T-helper 1 cell treated with Interleukin-12 subunit alpha and Interleukin-12 subunit beta and Interleukin-4 antibody, amounts not matched to agents 30 μg/mL and 1 μg/mL, for 36 hours (primary cell): ENCODE measurements around the gene JARID2.

ENCODE experiments used
- H3K27ac Mint-ChIP-seq: one replicate; pipeline ENCODE4 v1.8.0; 2021; ENCODE audit warnings: mild to moderate bottlenecking, mixed read lengths
- H3K27me3 Mint-ChIP-seq: one replicate; pipeline ENCODE4 v1.8.0; 2021; ENCODE audit warnings: low read depth, mixed read lengths
- H3K36me3 Mint-ChIP-seq: one replicate; pipeline ENCODE4 v1.8.0; 2021; ENCODE audit warnings: low read depth, mixed read lengths
- H3K4me1 Mint-ChIP-seq: one replicate; pipeline ENCODE4 v1.8.0; 2021; ENCODE audit warnings: low read depth, mixed read lengths
- H3K4me3 Mint-ChIP-seq: one replicate; pipeline ENCODE4 v1.8.0; 2021; ENCODE audit warnings: mild to moderate bottlenecking, moderate library complexity, mixed read lengths
- H3K9me3 Mint-ChIP-seq: one replicate; pipeline ENCODE4 v1.8.0; 2021; ENCODE audit warnings: mixed read lengths

Gene JARID2

GRCh38 chr6:15546591-15546990 is 300.7 kb downstream of the JARID2 start:
- H3K27me3 Mint-ChIP-seq: no peaks in the 10 kb centered on the region
- H3K9me3 Mint-ChIP-seq: no peaks in the 10 kb centered on the region
- no peaks in the 10 kb centered on the region for H3K36me3 Mint-ChIP-seq
- H3K27ac Mint-ChIP-seq: no peak overlapping the region
- H3K4me3 Mint-ChIP-seq: no peak overlapping the region
- H3K4me1 Mint-ChIP-seq: peaks cover 2% of the 10 kb centered on the region

- Mint-ChIP-seq H3K4me3 (no peak overlapping the region), H3K36me3 (no peaks in the 10 kb centered on the region), H3K27me3 (no peaks in the 10 kb centered on the region), H3K4me1 (peaks cover 6% of the 10 kb centered on the region), H3K27ac (no peak overlapping the region), H3K9me3 (no peaks in the 10 kb centered on the region)
Observed at GRCh38 chr6:15547400-15547799, 301.5 kb downstream of the JARID2 start.

- no peak overlapping the region for H3K27ac Mint-ChIP-seq
- H3K4me3 Mint-ChIP-seq: no peak overlapping the region
- no peaks in the 10 kb centered on the region for H3K36me3 Mint-ChIP-seq
- H3K9me3 Mint-ChIP-seq: no peaks in the 10 kb centered on the region
- no peaks in the 10 kb centered on the region for H3K27me3 Mint-ChIP-seq
- peaks cover 6% of the 10 kb centered on the region for H3K4me1 Mint-ChIP-seq
Observed at GRCh38 chr6:15549371-15549770, 303.5 kb downstream of the JARID2 start.

- Mint-ChIP-seq H3K27me3 (no peaks in the 10 kb centered on the region), H3K4me3 (no peak overlapping the region), H3K4me1 (peaks cover 6% of the 10 kb centered on the region), H3K36me3 (no peaks in the 10 kb centered on the region), H3K9me3 (no peaks in the 10 kb centered on the region), H3K27ac (no peak overlapping the region)
Observed at GRCh38 chr6:15550546-15551123, 304.8 kb downstream of the JARID2 start.

- H3K4me1 Mint-ChIP-seq: peaks cover 6% of the 10 kb centered on the region
- no peaks in the 10 kb centered on the region for H3K36me3 Mint-ChIP-seq
- no peak overlapping the region for H3K4me3 Mint-ChIP-seq
Observed at GRCh38 chr6:15551262-15551661, 305.4 kb downstream of the JARID2 start.

GRCh38 chr6:15551798-15552197 is 305.9 kb downstream of the JARID2 start:
- no peaks in the 10 kb centered on the region for H3K9me3 Mint-ChIP-seq
- peaks cover 6% of the 10 kb centered on the region for H3K4me1 Mint-ChIP-seq
- no peak overlapping the region for H3K4me3 Mint-ChIP-seq
- H3K27me3 Mint-ChIP-seq: no peaks in the 10 kb centered on the region
- no peaks in the 10 kb centered on the region for H3K36me3 Mint-ChIP-seq
- no peak overlapping the region for H3K27ac Mint-ChIP-seq

More at GRCh38 chr6:15551262-15551661, 305.4 kb downstream of the JARID2 start:
- Mint-ChIP-seq H3K9me3 (no peaks in the 10 kb centered on the region), H3K27me3 (no peaks in the 10 kb centered on the region), H3K27ac (no peak overlapping the region)

- Mint-ChIP-seq H3K4me1 (peaks cover 6% of the 10 kb centered on the region), H3K4me3 (no peak overlapping the region), H3K36me3 (no peaks in the 10 kb centered on the region), H3K27ac (no peak overlapping the region), H3K9me3 (no peaks in the 10 kb centered on the region), H3K27me3 (no peaks in the 10 kb centered on the region)
Observed at GRCh38 chr6:15553031-15553430, 307.2 kb downstream of the JARID2 start.

- no peak overlapping the region for H3K4me3 Mint-ChIP-seq
- no peaks in the 10 kb centered on the region for H3K36me3 Mint-ChIP-seq
- no peak overlapping the region for H3K27ac Mint-ChIP-seq
- H3K27me3 Mint-ChIP-seq: no peaks in the 10 kb centered on the region
- H3K4me1 Mint-ChIP-seq: peaks cover 6% of the 10 kb centered on the region
- no peaks in the 10 kb centered on the region for H3K9me3 Mint-ChIP-seq
Observed at GRCh38 chr6:15553736-15554294, 307.9 kb downstream of the JARID2 start.

- H3K36me3 Mint-ChIP-seq: no peaks in the 10 kb centered on the region
- no peaks in the 10 kb centered on the region for H3K9me3 Mint-ChIP-seq
- H3K27ac Mint-ChIP-seq: no peak overlapping the region
- H3K4me3 Mint-ChIP-seq: no peak overlapping the region
- H3K27me3 Mint-ChIP-seq: no peaks in the 10 kb centered on the region
- peaks cover 6% of the 10 kb centered on the region for H3K4me1 Mint-ChIP-seq
Observed at GRCh38 chr6:15554728-15555100, 308.8 kb downstream of the JARID2 start.

- H3K4me3 Mint-ChIP-seq: no peak overlapping the region
- no peak overlapping the region for H3K27ac Mint-ChIP-seq
- no peaks in the 10 kb centered on the region for H3K27me3 Mint-ChIP-seq
- H3K9me3 Mint-ChIP-seq: no peaks in the 10 kb centered on the region
- H3K4me1 Mint-ChIP-seq: peaks cover 6% of the 10 kb centered on the region
- H3K36me3 Mint-ChIP-seq: no peaks in the 10 kb centered on the region
Observed at GRCh38 chr6:15555101-15556038, 309.5 kb downstream of the JARID2 start.

GRCh38 chr6:15556711-15557110 is 310.8 kb downstream of the JARID2 start:
- peaks cover 2% of the 10 kb centered on the region for H3K4me1 Mint-ChIP-seq
- H3K27ac Mint-ChIP-seq: no peak overlapping the region
- no peaks in the 10 kb centered on the region for H3K9me3 Mint-ChIP-seq
- H3K36me3 Mint-ChIP-seq: no peaks in the 10 kb centered on the region
- H3K4me3 Mint-ChIP-seq: no peak overlapping the region
- no peaks in the 10 kb centered on the region for H3K27me3 Mint-ChIP-seq

- Mint-ChIP-seq H3K27ac (no peak overlapping the region), H3K4me3 (no peak overlapping the region), H3K27me3 (no peaks in the 10 kb centered on the region), H3K9me3 (no peaks in the 10 kb centered on the region), H3K4me1 (no peaks in the 10 kb centered on the region), H3K36me3 (no peaks in the 10 kb centered on the region)
Observed at GRCh38 chr6:15557174-15557573, 311.3 kb downstream of the JARID2 start.

- Mint-ChIP-seq H3K27me3 (no peaks in the 10 kb centered on the region), H3K36me3 (no peaks in the 10 kb centered on the region), H3K4me1 (no peaks in the 10 kb centered on the region), H3K4me3 (no peak overlapping the region), H3K9me3 (no peaks in the 10 kb centered on the region), H3K27ac (no peak overlapping the region)
Observed at GRCh38 chr6:15560713-15561112, 314.8 kb downstream of the JARID2 start.

GRCh38 chr6:15561447-15562199 is 315.8 kb downstream of the JARID2 start:
- H3K36me3 Mint-ChIP-seq: no peaks in the 10 kb centered on the region
- H3K4me3 Mint-ChIP-seq: no peak overlapping the region
- H3K27ac Mint-ChIP-seq: no peak overlapping the region
- no peaks in the 10 kb centered on the region for H3K27me3 Mint-ChIP-seq
- H3K4me1 Mint-ChIP-seq: no peaks in the 10 kb centered on the region
- no peaks in the 10 kb centered on the region for H3K9me3 Mint-ChIP-seq
